Measurements from ENCODE around the gene GAB2.
"Not testable (repeated sequence)": the region's sequence is repeated elsewhere in the genome, so short reads cannot be mapped to it uniquely, and the experiment has no call there.

Gene GAB2

DNA sequence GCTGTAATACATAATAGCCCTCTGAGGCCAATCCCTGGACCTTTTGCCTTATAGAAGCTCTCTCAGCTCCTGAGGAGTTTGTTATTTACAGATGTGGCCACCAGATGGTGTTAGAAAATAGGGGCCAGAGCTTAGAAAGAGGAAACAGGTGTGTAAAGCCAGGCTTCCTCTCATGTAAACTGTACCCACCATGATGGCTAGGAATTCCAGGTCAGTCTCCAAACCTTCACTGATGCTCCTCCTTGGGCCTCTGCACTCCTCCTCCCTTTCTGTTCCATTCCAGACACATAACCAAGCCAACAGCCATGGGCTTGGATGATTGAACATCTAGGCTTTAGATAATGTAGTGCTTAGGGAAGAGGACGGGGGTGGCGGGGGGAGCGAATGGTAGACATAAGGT lies 189.2 kb downstream of the GAB2 start:
- FAIRE-seq = peak; percentile 85
- DNase-seq (ENCODE audit: insufficient read length, low spot score) = peak; percentile 54

DNA sequence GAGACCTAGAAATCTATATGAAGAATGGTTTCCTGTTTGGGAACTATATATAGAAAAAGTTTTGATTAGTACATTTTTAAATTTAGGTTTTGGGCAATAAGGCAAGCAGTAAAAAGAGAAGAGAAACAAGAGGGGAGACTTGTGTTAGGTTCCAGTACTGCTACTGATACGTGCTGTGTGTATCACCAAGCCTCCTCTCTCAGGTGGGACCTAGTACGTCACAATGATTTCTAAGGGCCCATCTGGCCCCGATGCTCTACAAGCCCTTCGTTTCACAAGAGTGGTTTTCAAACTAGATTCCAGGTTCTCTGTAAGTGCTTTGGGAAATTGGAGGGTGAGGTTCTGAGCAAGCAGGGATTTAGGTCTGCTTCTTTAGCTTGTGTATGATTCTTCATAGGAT lies 189.7 kb downstream of the GAB2 start:
- FAIRE-seq (no peak), DNase-seq (ENCODE audit: insufficient read length, low spot score) (no peak)

- no peak for FAIRE-seq
- DNase-seq (ENCODE audit: insufficient read length, low spot score) = no peak
Observed at GRCh38 chr11:78226684-78227680, 190.6 kb downstream of the GAB2 start.

GRCh38 chr11:78224906-78225420 lies 192.7 kb downstream of the GAB2 start:
- DNase-seq (ENCODE audit: insufficient read length, low spot score) (no peak), FAIRE-seq (no peak)

DNA sequence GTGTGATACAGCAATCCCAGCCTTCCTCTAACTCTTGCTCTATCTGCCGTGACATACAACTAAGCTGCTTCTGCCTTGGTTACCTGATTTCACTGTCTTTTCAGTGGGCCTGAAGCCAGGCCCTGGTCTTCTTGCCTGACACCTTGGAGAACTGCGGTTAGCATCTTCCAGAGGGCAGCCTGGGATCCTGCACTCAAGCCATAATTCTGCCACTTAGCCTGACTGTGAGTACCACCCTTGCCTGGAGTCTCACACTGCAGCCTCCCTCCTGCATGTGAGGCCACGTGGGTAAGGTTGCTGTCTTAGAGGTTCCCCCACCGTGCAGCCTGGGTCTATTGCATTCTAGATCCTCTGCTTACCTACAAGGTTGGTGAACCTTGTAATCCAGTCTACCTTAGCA lies 193.1 kb downstream of the GAB2 start:
- no peak for FAIRE-seq
- no peak for DNase-seq (ENCODE audit: insufficient read length, low spot score)

- DNase-seq (ENCODE audit: insufficient read length, low spot score) (peak; percentile 47), FAIRE-seq (peak; percentile 87)
Observed at GRCh38 chr11:78223320-78223954, 194.2 kb downstream of the GAB2 start.

- not testable (repeated sequence) for FAIRE-seq; DNase-seq (ENCODE audit: insufficient read length, low spot score)
Observed at GRCh38 chr11:78222726-78223125, 194.9 kb downstream of the GAB2 start.

DNA sequence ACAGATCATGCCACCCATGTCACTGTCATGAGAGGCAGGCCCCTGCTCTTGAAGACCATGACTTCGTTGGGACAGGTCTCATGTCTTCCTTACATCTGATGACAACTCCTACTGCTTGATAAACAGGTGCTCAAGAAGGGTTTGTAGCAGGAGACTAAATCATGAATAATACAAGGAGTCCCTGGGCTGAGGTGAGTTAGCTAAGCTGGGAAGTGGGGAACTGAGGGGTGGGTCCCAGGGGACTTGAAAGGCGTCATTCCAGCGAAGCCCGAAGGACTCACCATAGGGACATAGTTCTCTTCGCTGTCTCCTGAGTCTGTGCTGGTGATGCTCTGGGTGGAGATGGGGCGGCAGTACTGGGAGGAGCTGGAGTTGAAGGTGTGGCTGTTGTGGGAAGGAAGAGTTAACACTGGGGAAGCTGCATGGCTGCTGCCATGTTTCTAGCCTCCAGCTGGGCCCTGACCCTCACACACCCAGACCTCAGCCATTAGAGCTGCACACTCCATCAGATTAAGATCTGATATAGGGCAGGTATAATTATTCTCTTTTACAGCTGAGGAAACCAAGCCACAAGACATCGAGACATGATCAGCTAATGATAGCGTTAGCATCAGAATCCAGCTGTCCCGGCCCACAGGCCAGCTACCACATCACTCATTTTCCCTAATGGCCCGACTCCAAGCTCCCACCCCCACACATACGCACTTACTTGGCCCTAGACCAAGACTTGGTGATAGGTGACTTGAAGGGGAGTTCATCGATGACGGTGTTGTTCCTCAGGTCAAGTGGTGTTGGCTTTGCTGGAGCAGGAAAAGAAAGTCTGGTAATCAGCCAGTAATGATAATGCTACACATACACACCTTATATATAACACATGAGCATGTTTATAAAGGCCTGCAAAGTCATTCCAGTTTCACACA lies 196.0 kb downstream of the GAB2 start:
- no peak for FAIRE-seq
- no peak for DNase-seq (ENCODE audit: insufficient read length, low spot score)

DNA sequence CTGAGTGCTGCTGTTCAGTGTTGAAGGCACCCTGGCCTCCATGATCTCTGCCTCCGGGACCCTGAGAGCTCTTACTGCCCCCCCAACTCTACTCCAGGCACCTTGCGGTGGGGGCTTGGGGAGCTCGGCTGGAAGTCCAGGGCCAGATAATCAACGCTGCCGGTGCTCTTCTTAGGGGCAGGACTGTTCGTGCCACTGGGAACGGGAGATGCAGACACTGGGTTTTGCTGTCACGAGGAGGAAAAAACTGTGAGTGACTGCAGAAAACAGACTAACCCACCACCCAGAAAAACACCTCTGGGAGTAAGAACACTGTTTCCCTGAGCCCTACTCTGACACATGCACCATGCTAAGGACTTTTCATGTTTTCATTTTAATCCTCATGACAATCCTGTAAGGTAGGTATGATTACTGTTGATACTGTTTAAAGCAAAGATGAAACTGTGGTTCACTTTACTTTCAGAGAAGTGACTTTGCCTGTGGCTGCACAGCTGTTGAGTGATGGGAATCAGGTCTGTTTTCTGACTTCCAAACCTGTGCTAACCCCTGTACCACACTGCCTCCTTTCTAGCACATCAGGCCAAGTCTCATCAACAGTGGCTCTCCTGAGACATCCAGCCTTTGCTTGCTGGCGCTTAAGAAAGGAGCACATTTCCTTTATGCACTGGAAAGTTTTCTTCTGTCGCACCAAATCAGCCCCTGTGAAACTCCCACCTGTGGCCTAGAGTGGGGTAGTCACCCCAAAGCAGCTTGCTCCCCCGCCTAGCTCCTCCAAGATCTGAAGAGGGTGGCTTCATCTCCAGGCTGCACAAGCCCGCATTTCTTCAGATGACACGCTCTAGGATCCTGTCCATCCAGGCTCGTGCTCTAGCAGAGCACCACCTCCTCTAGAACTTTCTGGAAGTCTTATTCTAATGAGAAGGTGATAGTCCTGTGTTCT lies 197.1 kb downstream of the GAB2 start:
- no peak for DNase-seq (ENCODE audit: insufficient read length, low spot score)
- no peak for FAIRE-seq

DNA sequence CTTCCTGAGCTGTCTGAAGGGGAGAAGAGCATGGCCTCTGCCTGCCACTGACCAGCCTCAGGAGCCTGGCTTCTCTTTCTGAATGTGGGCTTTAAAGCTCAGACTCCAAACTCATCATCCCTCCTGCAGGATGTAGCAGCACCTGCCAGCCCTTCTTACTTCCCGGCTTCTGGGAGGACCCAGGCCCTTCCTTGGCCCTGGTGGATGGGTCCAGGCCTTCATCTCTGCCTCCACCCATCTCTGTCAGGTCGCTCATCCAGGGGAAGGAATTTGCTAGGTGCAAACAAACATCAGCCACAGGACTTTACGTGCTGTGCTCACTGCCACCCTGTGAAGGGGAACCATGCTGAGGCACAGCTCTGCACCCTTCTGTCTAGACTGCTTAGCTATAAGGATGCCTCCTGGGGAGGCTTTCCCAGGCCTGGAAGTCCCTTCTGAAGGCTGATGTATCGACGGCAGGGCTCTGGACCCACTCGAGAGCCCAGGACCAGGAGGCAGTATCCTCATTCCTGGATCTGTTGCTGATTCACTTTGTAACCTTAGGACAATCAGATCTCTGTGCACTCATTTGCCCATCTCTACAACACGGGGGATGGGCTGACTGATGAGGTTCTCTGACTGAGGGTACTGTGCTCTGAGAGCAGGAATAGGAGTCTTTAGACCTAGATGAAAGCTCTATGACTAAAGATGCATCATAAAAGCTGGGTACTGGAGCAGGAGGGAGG lies 198.0 kb downstream of the GAB2 start:
- no peak for FAIRE-seq
- DNase-seq (ENCODE audit: insufficient read length, low spot score) = no peak

DNA sequence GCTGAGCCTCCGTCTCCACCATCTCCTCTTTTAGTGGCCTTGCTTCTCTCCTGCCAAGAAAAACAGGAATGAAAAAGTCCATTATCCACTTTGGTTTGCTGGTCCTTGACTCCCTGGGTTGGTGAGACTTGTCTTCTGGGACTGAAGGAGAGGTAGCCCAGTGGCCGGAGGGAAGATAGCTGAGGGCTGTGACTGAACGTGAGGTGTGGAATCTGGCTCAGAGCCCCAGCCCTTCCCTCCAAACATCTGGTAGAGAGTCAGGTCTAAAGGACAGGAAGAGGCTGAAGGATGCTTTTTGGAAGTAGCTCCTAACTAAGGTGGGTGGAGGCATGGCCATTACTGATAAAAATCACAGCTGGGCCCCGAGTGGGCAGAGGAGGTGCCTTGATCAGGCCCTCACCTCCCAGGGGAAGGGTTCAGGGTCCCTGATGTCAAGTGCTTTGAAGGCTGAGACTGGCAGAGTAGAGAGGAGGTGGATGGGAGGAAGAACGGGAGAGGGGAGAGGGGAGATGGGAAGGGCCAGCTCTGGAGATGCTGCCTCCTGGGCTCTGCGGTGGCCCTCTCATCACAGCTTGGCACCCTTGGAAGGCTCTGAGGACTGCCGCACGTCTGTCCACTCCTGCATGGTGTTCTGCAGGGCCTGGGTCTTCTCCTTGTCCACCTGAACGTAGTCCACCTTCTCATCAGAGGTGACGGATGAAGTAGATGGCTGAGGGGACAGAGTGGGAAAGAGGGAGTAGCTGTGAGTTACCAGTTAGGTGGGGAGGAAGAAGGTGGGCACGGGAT lies 198.7 kb downstream of the GAB2 start:
- DNase-seq (ENCODE audit: insufficient read length, low spot score) (no peak), FAIRE-seq (no peak)

DNA sequence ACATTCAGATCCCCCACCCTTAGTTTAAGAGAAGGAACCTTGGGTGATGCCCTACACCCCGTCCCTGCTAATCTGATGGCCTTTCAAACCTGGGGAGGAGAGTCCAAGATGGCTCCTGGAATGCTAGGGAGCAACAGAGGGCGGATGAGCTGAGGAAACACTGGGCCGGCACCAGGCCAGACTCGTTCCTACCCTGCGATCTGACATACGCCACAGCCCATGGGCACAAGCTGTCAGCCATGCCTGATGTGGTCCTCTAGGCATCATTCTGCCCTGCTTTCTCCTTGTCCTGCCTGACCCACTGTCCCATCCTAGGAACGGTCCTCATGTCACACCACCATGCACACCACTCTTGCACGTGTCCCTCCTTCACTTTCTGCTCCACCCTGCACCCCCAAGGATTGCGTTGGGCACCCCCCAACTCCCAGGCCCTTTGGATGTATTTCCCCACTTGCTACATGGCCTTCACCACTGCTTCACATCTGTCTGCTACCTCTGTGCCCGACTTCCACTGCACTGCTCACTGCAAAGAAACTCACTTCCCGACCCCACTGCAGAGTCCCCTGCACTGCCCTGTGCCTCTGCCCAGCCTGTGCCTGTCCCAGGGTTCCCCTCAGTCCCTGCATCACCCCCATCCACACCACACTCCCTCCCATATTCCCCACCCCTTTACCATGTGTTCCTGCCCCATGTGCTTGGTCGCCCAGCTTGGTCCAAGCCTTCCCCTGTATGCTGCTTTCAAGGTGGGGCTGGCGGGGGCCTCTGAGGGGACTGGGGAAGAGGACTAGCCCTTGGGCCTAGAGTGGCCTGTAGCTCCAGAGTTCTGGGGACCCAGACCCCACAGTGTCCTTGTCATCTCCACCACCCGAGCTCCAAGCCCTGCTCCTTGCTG lies 199.7 kb downstream of the GAB2 start:
- FAIRE-seq (no peak), DNase-seq (ENCODE audit: insufficient read length, low spot score) (no peak)

GRCh38 chr11:78216571-78217287 lies 200.9 kb downstream of the GAB2 start:
- FAIRE-seq (no peak), DNase-seq (ENCODE audit: insufficient read length, low spot score) (no peak)

GRCh38 chr11:78216021-78216420 lies 201.6 kb downstream of the GAB2 start:
- DNase-seq (ENCODE audit: insufficient read length, low spot score) (no peak), FAIRE-seq (no peak)

DNA sequence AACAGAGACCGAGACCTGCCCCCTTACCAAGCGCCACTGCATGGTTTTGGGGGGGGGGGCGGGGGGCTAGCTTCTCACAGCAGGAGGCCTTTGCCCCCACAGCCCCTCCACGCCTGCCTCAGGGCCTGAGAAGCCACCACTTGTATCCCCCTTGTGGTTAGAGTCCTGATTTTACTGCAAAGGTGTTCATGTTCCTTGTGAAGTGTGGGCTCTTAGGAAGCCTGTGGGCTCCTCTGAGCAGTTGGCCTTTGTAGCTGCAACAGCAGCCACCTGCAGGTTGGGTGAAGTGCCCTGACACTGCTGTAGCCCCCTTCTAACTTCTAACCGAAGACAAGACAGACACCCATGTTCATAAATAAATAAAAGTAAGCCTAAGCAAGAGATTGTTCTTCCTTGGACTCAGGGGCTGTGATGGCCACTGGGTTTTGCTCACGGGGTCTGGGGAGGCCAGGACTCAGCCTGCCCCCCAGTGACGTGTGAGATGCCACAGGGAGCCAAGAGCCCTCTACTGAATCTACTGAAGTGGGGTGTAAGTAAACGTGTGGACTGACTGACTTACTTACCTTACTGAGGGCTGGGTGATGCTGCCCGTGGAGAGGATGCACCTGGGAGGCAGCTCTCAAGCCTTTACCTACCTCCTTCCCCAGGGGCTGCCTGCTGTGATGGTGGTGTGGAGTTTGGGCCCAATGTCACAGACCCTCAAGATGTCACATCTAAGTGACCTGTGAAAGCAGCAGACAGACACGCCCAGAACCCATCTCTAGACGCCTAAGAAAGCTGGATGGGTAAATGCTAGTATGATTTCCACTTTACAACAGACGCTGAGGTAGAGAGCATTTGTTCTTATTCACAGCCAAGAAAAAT lies 203.1 kb downstream of the GAB2 start:
- DNase-seq (ENCODE audit: insufficient read length, low spot score) (no peak), FAIRE-seq (no peak)

All from GM19239 (cell line).